Left ventricle myocardium inferior (tissue), 1 donor: Measurements from ENCODE around the gene OGFOD3. TPM values are rescaled to one million over a fixed set of nuclear protein-coding genes. Genes with fewer than 3 reads are reported as not detected.
A peak's percentile ranks its signal among the peaks of the same experiment; 100 is the strongest.
"Not testable (repeated sequence)": the region's sequence is repeated elsewhere in the genome, so short reads cannot be mapped to it uniquely, and the experiment has no call there.

Experiments
- DNase-seq: peaks from one replicate; pipeline ENCODE4 v3.0.0-alpha.2; 2020
- H3K27ac ChIP-seq: fragments of 200-600 bp; replicated peaks from 2 replicates; pipeline ENCODE4 v1.8.0; 2021
- H3K27me3 ChIP-seq: fragments of 200-600 bp; 2 replicates; pipeline ENCODE4 v1.8.0; 2021; ENCODE audit warnings: low read depth
- H3K36me3 ChIP-seq: fragments of 200-600 bp; 2 replicates; pipeline ENCODE4 v1.8.0; 2021
- H3K4me1 ChIP-seq: fragments of 200-600 bp; 2 replicates; pipeline ENCODE4 v1.8.0; 2021
- H3K4me3 ChIP-seq: fragments of 200-600 bp; 2 replicates; pipeline ENCODE4 v1.8.0; 2021; ENCODE audit warnings: mild to moderate bottlenecking, moderate library complexity
- H3K9me3 ChIP-seq: fragments of 200-600 bp; replicated peaks from 2 replicates; pipeline ENCODE4 v1.8.0; 2021
- intact Hi-C: fragments of 100-400 bp; cut with micrococcal nuclease; formaldehyde crosslinking; loops from one replicate; pipeline ENCODE4 v1.11.0; 2022
- total RNA-seq: library from RNA; stranded (reverse); fragmentation: NEBNext Ultra II Directional; extraction: Animal tissue kit (Norgen Biotek cat#: 25700); gene quantifications from one replicate; pipeline ENCODE4 v1.2.1, GENCODE V29; 2021
- TF ChIP-seq, protein P1 (sequence below): fragments of 200-600 bp; IDR thresholded peaks from 2 replicates; pipeline ENCODE4 v1.8.0; 2021; ENCODE audit warnings: antibody characterized with exemption, mild to moderate bottlenecking, borderline replicate concordance
- donor health status: DM: no; HTN: yes; CAD: no; lungs with severe emphysema.

Gene OGFOD3
- total RNA-seq, 1 donor from 2014 or later = 28.0 TPM

DNA sequence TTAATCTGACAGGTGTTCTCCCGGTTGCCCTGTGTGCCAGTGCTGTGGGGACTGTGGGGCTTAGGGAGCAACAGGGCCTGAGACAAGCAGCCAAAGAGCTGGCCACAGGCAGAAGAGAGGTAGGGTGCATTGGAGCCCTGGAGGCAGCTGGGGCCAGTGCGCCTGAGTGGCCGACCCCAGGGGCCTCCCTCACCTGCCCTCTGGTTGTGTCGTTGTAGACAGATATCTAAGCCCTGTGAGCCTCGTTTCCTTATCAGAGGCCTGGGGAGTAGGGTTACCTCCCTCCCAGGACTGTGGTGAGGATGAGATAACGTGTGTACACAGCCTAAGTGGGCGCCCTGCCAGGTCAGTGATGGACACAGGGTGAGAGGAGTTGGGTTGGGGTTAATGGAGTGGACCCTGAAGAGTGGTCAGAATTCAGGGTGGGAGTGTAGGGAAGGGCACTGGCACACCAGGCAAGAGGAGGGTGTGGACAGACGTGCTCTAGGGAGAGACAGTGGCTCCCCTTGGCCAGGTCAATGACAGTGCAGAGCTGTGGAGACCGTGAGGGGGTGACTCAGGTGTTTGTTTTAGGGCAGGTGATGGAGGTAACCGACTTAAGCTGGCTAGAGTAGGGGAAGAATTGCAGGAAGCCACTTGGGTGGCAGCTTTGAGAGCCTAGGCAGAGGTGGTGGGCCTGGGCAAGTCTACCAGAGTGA is 43.6 kb upstream of the OGFOD3 start:
- peak overlapping the region; percentile 44 for H3K27ac ChIP-seq
- TF ChIP-seq, protein P1, sequence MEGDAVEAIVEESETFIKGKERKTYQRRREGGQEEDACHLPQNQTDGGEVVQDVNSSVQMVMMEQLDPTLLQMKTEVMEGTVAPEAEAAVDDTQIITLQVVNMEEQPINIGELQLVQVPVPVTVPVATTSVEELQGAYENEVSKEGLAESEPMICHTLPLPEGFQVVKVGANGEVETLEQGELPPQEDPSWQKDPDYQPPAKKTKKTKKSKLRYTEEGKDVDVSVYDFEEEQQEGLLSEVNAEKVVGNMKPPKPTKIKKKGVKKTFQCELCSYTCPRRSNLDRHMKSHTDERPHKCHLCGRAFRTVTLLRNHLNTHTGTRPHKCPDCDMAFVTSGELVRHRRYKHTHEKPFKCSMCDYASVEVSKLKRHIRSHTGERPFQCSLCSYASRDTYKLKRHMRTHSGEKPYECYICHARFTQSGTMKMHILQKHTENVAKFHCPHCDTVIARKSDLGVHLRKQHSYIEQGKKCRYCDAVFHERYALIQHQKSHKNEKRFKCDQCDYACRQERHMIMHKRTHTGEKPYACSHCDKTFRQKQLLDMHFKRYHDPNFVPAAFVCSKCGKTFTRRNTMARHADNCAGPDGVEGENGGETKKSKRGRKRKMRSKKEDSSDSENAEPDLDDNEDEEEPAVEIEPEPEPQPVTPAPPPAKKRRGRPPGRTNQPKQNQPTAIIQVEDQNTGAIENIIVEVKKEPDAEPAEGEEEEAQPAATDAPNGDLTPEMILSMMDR = no peak
- no peaks in the 10 kb centered on the region for H3K27me3 ChIP-seq
- H3K4me1 ChIP-seq = peaks cover 72% of the 10 kb centered on the region
- H3K9me3 ChIP-seq = no peaks in the 10 kb centered on the region
- DNase-seq = no peak
- intact Hi-C loops = no loop called here
- H3K36me3 ChIP-seq = peaks cover 66% of the 10 kb centered on the region
- H3K4me3 ChIP-seq = no peak overlapping the region

DNA sequence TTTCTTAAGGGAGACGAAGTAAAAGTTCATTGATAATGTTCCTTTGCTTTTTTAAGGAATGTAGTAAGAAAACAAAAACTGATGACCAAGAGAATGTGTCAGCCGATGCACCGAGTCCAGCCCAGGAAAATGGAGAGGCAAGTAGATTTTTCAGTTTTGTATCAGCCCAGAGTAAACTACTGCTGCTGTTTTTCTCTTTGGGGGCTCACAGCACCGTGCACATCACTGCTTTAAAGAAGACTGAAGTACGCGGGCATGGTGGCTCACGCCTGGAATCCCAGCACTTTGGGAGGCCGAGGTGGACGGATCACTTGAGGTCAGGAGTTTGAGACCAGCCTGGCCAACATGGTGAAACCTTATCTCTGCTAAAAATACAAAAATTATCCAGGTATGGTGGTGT is 41.5 kb upstream of the OGFOD3 start:
- DNase-seq, H3K27me3 ChIP-seq, intact Hi-C loops, H3K9me3 ChIP-seq, H3K27ac ChIP-seq: not testable (repeated sequence)
- H3K4me3 ChIP-seq = peak overlapping the region; percentile 93
- H3K36me3 ChIP-seq = peaks cover 46% of the 10 kb centered on the region
- peaks cover 75% of the 10 kb centered on the region for H3K4me1 ChIP-seq

DNA sequence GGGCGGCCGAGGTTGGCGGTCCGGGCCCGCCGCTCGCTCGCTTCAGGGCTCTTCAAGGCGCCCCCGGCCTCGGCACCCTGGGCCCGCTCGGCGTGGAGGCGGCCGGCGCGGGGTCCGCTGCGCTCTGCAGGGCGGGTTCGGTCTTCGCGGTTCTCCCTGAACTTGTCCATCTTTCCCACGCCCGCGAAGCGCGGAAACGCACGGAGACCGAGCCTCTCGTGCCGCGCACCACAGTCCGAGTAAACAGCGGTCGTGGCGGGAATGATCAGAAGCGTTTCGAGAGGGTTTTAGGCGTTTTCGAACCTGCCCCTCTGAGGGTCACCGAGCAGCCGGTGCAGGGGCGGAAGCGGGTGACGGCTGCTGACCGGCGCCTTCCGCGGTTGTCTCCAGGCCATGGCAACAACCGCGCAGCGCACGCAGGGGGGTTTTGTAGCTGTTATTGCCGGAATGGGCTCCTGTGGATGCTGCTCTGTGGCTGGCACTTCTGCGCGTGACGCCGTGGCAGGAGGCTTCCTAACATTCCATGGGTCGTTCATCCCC is 40.6 kb upstream of the OGFOD3 start:
- Histone ChIP-seq H3K4me1 (peaks cover 66% of the 10 kb centered on the region), H3K27me3 (no peaks in the 10 kb centered on the region), H3K9me3 (no peaks in the 10 kb centered on the region), H3K36me3 (peaks cover 37% of the 10 kb centered on the region), H3K27ac (peak overlapping the region; percentile 100), H3K4me3 (peak overlapping the region; percentile 93)
- TF ChIP-seq, protein P1 = no peak
- intact Hi-C loops = no loop called here
- no peak for DNase-seq

DNA sequence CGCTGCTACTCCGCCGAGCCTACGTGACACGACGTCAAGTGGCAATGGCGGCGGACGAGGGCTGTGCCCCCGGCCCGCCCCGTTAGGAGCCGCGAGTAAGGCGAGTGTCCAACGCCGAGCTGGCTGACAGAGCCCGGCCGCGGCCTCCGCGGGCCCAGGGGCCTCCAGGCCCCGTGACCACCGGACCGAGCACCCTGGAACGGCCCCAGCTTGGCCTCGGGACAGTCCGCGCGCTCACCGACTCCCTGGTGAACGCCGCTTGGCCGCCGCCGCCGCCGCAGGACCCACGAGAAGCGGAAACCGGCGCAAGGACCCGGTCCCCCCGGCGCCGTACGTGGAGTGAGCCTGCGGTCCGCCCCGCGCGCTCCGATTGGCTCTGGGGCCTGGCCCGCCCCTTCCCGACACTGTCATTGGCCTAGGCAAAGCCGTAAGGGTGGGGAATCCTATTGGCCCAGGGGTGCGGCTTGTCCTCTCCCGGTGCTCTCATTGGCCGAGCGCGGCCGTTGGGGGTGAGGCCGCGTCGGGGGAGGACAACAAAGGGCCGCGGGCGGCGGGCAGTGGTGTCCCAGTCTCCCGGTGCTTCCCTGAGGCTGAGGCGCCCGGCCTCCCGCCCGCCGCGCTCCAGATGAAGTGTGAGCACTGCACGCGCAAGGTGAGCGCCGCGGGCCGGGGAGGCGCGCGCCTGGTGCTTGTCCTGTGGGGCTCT is 39.9 kb upstream of the OGFOD3 start, which contains the start of gene NARF:
NARF (plus strand) TSS at position 563 of the 706 bp plus-strand sequence; CDS start at position 626, 63 bp downstream.
- no peaks in the 10 kb centered on the region for H3K27me3 ChIP-seq
- no peaks in the 10 kb centered on the region for H3K9me3 ChIP-seq
- TF ChIP-seq, protein P1 = no peak
- DNase-seq = peak; percentile 99
- peak within 1 kb of the TSS; percentile 100 for H3K27ac ChIP-seq
- peak within 1 kb of the TSS; percentile 93 for H3K4me3 ChIP-seq
- peaks cover 35% of the 10 kb centered on the region for H3K36me3 ChIP-seq
- intact Hi-C loops = no loop called here
- peaks cover 59% of the 10 kb centered on the region for H3K4me1 ChIP-seq

DNA sequence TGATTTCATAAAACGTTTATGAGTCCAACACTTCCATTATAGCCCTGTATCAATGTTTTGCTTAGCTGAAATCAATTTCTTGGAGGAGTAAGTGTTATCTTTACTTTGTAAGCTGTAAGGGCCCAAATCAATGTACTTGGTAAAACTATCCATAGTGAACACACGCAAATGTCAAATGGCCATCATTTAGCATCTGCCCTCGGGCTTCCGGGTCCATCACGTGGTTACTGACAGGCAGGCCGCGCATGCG is 39.5 kb upstream of the OGFOD3 start:
- TF ChIP-seq, protein P1 = no peak
- peaks cover 55% of the 10 kb centered on the region for H3K4me1 ChIP-seq
- peak overlapping the region; percentile 93 for H3K4me3 ChIP-seq
- no peaks in the 10 kb centered on the region for H3K27me3 ChIP-seq
- peaks cover 30% of the 10 kb centered on the region for H3K36me3 ChIP-seq
- no peaks in the 10 kb centered on the region for H3K9me3 ChIP-seq
- intact Hi-C loops = no loop called here
- DNase-seq = no peak
- peak overlapping the region; percentile 100 for H3K27ac ChIP-seq
